Coronary artery (tissue), 2 donors: Measurements from ENCODE around the gene SMG9.

Experiments
- DNase-seq: peaks from one replicate; pipeline ENCODE4 v3.0.0-alpha.2; 2017; ENCODE audit warnings: low spot score
- H3K27ac ChIP-seq, 2 donors: fragments of 200-600 bp; sonication (generic); one replicate each; pipeline ENCODE4 v1.5.1; 2016 to 2019
- H3K4me3 ChIP-seq: fragments of 200-600 bp; sonication (generic); 2 replicates; pipeline ENCODE4 v1.5.1; 2016; ENCODE audit warnings: mild to moderate bottlenecking, moderate library complexity
- CTCF ChIP-seq: fragments of 200-600 bp; sonication (generic); IDR thresholded peaks from one replicate; pipeline ENCODE4 v1.5.1; 2019; ENCODE audit warnings: antibody characterized with exemption

The SMG9 gene

GRCh38 chr19:43715776-43716175 is 39.0 kb downstream of the SMG9 start, which contains the start of gene IRGC:
IRGC (plus strand) TSS chr19:43716076; CDS start chr19:43718559, 2,483 bp downstream.
- no peak for TF ChIP-seq CTCF
- no peak within 1 kb of the TSS for H3K4me3 ChIP-seq
- DNase-seq: no peak
- no peak within 1 kb of the TSS for H3K27ac ChIP-seq

GRCh38 chr19:43713208-43713607 is 41.6 kb downstream of the SMG9 start:
- Histone ChIP-seq H3K27ac (no peak overlapping the region), H3K4me3 (no peak overlapping the region)
- DNase-seq: no peak
- TF ChIP-seq CTCF: no peak

- TF ChIP-seq CTCF: no peak
- no peak overlapping the region for H3K27ac ChIP-seq
- H3K4me3 ChIP-seq: no peak overlapping the region
- DNase-seq: no peak
Measured at GRCh38 chr19:43711751-43712355, 42.9 kb downstream of the SMG9 start.

- Histone ChIP-seq H3K27ac (no peak overlapping the region), H3K4me3 (no peak overlapping the region)
- TF ChIP-seq CTCF: no peak
- no peak for DNase-seq
Measured at GRCh38 chr19:43708716-43709115, 46.0 kb downstream of the SMG9 start.

- no peak for TF ChIP-seq CTCF
- Histone ChIP-seq H3K4me3 (no peak overlapping the region), H3K27ac (no peak overlapping the region)
- DNase-seq: no peak
Measured at GRCh38 chr19:43707158-43707712, 47.5 kb downstream of the SMG9 start.

- DNase-seq: no peak
- TF ChIP-seq CTCF: no peak
- Histone ChIP-seq H3K4me3 (no peak overlapping the region), H3K27ac (no peak overlapping the region)
Measured at GRCh38 chr19:43705729-43706128, 49.0 kb downstream of the SMG9 start.

GRCh38 chr19:43704002-43704705 is 50.6 kb downstream of the SMG9 start:
- Histone ChIP-seq H3K27ac (no peak overlapping the region), H3K4me3 (no peak overlapping the region)
- no peak for DNase-seq
- TF ChIP-seq CTCF: no peak
